HG03025 (cell line): Measurements from ENCODE around the gene SLC25A29.
"Not testable (repeated sequence)": the region's sequence is repeated elsewhere in the genome, so short reads cannot be mapped to it uniquely, and the experiment has no call there.

Source experiments
- ATAC-seq: cut with Tn5 transposase; IDR thresholded peaks from one replicate; pipeline ENCODE4 v1.9.1; 2021; ENCODE audit warnings: mild to moderate bottlenecking, moderate library complexity; ENCODE audit not compliant: unreplicated experiment, low FRiP score

Gene SLC25A29

GRCh38 chr14:100312877-100313400 lies 6.7 kb upstream of the SLC25A29 start:
- no peak for ATAC-seq

- ATAC-seq: not testable (repeated sequence)
These were observed 6.0 kb upstream of the SLC25A29 start for GRCh38 chr14:100312110-100312876.

GRCh38 chr14:100309028-100309737 lies 2.9 kb upstream of the SLC25A29 start:
- no peak for ATAC-seq

- not testable (repeated sequence) for ATAC-seq
These were observed 2.2 kb upstream of the SLC25A29 start for GRCh38 chr14:100308427-100308792.

GRCh38 chr14:100307766-100308426 lies 1.7 kb upstream of the SLC25A29 start:
- ATAC-seq: no peak

- ATAC-seq: no peak
These were observed 938 bp upstream of the SLC25A29 start for GRCh38 chr14:100306998-100307765.

GRCh38 chr14:100305324-100306100 lies 732 bp downstream of the SLC25A29 start:
- peak; percentile 6 for ATAC-seq

- ATAC-seq: no peak
These were observed 1.4 kb downstream of the SLC25A29 start for GRCh38 chr14:100304825-100305323.

- ATAC-seq: no peak
These were observed 2.3 kb downstream of the SLC25A29 start for GRCh38 chr14:100303925-100304324.

- ATAC-seq: no peak
These were observed 3.1 kb downstream of the SLC25A29 start for GRCh38 chr14:100303179-100303578.

- no peak for ATAC-seq
These were observed 3.6 kb downstream of the SLC25A29 start for GRCh38 chr14:100302616-100303015.

GRCh38 chr14:100299238-100299560 lies 7.0 kb downstream of the SLC25A29 start:
- no peak for ATAC-seq

- no peak for ATAC-seq
These were observed 7.5 kb downstream of the SLC25A29 start for GRCh38 chr14:100298551-100299237.

GRCh38 chr14:100297320-100298300 lies 8.6 kb downstream of the SLC25A29 start:
- peak; percentile 86 for ATAC-seq

- ATAC-seq: not testable (repeated sequence)
These were observed 9.5 kb downstream of the SLC25A29 start for GRCh38 chr14:100296729-100297128.

- ATAC-seq: no peak
These were observed 10.1 kb downstream of the SLC25A29 start for GRCh38 chr14:100296106-100296651.

GRCh38 chr14:100295376-100296105 lies 10.7 kb downstream of the SLC25A29 start:
- ATAC-seq: no peak
